ENCODE results near the gene MFAP3.
A peak's percentile ranks its signal among the peaks of the same experiment; 100 is the strongest.
"Not testable (repeated sequence)": the region's sequence is repeated elsewhere in the genome, so short reads cannot be mapped to it uniquely, and the experiment has no call there.

The MFAP3 gene

DNA sequence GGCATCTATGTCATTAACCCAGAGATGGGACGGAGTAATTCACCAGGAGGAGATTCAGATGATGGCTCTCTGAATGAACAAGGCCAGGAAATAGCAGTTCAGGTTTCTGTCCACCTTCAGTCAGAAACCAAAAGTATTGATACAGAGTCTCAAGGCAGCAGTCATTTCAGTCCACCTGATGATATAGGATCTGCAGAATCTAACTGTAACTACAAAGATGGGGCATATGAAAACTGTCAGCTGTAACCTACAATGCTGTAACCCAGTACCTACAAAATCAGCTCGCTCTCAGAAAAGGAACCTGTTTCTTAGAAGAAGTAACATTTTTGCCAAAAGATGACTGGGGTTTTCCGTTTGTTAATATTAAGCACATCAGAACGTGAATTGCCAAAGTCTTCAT, 14.7 kb downstream of the MFAP3 start:
- DNase-seq (ENCODE audit: low spot score), result no peak

DNA sequence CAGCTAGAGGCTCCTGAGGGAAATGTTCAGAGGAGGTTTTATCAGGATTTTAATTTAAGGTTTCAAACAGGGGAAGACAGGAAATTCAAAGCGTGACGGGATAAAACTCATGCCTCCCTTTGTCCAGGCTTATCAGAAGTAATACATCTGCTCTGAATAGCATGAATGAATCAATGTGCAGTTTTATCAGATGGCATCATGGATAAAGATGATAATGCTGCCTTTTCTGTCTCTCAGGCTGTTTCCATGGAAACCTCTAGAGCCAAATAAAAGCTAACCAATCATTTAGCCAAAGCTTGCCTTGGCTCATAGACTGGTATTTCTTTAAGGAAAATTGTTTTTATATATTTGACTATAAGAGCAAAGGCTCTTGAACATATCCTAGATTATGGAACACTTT, 16.4 kb downstream of the MFAP3 start:
- no peak for DNase-seq (ENCODE audit: low spot score)

DNA sequence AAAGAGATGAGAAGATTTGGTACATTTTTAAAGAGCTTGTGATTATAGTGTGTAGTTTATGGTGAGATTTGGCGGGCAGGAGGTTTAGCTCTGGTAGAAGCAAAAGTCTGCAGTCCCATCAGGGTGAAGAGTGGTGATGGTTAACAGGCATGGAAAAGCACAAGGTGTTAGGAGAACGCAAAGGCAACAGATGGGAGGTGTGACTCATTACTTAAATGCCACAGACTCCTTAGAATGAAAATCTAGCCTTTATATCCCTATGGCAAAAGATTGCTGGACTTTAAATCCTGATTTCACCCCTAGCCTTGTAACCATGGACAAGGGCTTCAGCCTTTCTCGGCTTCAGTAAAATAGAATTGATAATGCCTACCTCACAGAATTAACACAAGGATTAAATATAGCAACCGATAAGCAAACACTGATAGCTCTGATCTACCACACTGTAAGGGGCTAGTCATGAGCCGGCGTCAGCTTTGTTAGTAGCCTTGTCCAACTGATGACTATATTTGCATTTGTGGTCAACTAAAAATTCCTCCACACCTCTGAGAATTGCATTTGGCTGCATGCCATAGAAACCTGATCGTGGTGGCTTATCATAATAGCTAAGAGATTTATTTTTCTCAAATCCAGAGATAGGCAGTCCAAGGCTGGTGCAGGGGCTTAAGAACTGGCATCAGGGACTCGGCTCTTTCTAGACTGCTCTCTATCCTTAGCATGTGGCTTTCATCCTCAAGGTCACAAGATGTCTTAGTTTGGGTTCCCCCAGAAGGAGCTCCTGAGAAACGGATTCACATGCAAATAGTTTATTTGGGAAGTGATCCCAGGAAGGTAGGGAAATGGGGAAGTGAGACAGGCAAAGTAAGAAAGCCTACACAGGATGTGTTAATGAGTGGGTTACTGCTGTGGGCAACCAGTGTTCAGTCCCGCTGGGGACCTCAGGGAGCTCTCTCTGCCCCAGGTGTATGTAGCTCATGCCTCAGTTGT, 19.6 kb downstream of the MFAP3 start:
- DNase-seq (ENCODE audit: low spot score), result no peak

DNA sequence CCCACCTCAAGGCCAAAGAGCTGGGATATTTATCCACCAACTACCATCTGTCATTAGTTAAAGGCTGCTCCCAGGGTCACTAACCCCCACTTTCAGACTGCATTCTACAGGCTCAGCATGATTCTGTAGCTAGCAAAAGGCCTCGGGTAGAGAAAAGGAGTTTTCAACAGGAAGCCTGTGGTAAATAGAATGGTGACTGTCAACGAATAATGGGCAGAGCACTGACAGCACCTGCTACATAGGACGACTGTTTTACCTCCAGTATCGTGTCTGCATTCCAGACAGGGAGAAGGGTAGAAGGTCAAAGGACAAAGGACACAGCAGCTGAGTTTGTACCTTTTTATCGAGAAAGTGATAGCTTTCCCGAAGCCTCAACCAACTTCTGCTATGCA, 20.3 kb downstream of the MFAP3 start:
- DNase-seq (ENCODE audit: low spot score), result no peak

GRCh38 chr5:154059583-154059982, 20.8 kb downstream of the MFAP3 start:
- DNase-seq (ENCODE audit: low spot score), result no peak

DNA sequence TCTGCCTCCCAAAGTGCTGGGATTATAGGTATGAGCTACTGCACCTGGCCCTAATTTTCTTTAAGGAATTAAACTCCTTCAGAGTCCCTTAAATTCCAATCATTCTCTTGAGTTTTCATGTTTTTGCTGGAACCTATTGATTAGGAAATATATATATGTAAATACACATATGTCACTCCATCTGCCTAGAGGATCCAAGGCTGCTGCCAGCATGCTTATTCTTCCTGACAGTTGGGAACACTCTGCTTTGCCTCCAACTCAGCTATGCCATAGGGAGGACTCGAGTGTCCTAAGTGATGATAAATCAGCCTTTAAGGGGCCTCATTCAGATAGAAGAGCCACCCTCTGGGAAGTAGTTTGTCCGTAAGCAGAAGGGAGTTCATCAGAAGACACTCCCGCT, 21.8 kb downstream of the MFAP3 start:
- no peak for DNase-seq (ENCODE audit: low spot score)

DNA sequence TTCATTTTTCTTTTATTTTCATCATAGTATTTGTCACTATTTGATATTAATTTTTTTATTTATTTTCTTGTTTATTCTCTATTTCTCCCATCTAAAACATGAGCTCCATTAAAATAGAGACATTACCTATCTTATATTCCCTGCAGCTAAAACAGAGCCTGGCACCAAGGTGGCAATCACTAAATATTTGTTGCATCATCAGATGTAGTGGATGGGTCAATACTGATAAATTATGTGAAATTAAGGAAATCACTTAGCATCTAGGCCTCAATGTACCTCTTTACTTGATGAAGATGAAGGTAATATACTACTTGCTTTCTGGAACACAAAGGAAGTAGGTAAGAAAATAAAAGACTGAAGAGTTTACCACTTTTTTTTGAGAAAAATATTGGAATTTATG, 24.6 kb downstream of the MFAP3 start:
- DNase-seq (ENCODE audit: low spot score), result no peak

DNA sequence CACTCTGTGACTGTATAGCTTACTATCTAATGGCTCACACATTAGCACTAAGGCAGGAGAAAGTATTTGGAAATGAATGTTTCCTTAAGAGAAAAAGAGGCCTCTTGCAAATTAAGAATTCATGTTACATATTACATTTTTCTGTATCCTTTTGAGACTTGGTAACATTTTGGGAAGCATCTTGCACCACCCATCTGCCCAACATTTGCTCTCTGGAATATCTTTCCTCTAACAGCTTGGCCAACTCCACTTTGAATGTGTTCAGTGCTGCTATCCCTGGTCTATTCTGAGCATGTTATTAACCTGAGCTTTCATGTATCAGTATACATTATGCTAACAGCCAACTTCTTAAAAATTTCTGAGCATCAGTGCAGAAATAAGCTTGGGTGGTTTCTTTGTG, 27.2 kb downstream of the MFAP3 start:
- no peak for DNase-seq (ENCODE audit: low spot score)

- not testable (repeated sequence) for DNase-seq (ENCODE audit: low spot score)
These were observed 31.1 kb downstream of the MFAP3 start for GRCh38 chr5:154069854-154070253.

GRCh38 chr5:154071799-154072413, 33.1 kb downstream of the MFAP3 start:
- DNase-seq (ENCODE audit: low spot score), result no peak

DNA sequence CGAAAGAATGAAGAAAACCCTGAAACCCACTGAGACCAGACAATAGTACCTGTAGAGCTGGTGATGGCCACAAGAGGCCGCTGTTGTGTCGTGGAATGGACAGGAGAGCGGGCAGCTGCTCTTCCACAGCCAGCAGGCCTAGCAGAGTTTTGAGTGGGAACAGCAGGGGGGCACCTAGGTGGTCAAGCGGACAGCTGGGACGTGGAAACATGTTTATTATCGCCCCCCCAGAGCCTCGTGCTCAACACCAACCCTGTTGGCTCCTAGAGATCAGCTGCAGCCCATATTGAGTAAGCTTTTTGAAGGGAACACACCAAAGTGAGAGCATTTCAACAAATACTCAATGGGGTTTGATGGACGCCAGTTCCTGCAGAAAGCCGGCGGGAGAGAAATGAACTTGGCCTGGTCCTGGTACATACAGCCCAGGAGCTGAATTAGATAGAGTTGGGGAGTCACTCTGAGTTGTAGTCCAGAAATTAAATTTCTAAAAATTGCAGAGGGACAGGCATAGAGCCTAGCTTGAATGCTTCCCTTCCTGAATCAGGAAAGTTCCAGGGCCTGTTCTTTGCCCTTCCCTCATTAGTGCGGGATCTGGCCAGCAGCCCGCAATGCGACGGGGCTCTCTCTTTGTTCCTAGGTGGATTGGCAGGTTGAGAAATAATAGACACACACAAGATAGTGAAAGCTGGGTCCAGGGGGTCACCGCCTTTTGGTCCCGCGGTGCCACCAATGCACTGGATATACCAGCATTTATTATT, 33.8 kb downstream of the MFAP3 start:
- DNase-seq (ENCODE audit: low spot score), result peak; percentile 71

DNA sequence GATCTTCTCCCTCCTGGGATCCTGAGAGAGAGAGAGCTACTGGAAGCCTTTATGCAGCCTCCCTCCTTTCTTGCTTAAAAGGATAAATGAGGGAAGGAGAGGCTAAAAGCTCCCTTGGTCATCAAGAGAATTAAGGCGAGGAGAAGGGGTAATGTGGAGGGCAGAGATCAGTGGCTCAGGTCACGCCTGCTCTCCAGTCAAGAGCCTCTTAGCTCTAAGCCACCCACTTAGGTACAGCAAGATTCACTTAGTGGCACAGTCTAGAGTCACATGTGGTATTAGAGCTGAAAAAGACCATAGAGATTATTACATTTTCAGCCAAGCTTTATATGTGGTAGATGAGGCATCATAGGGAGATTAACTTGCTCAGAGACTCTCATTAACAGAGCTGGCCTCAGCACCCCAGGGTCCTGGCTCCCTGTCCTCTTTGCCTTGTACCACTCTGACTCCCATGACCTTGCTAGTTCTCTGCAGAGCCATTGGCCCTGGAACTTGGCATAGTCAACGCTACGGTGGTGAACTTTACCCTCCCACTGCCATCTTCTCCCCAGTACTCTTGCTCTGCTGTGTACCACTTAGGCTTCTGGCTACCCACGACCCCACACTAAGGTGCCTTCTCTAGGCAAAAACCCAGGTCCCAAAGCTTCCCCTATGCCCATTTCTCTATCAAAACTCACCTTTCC, 37.6 kb downstream of the MFAP3 start:
- no peak for DNase-seq (ENCODE audit: low spot score)

DNA sequence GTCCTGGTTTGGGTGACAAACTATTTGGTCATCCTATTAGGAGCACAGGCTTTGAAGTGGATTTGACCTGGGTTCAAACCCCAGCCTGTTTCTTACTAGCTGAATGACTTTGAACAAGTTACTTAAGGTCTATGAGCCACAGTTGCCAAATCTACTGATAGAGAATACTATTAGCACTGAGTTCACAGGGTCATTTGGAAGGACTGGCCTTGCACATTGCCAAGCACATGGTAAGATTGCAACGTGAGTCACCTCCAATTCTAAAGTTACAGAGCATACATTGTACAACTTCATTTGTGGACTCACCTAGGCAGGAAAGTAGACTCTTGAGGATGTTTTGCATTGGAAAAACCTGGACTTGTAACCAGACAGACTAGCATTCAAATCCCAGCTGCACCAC, 38.9 kb downstream of the MFAP3 start:
- DNase-seq (ENCODE audit: low spot score), result no peak

DNA sequence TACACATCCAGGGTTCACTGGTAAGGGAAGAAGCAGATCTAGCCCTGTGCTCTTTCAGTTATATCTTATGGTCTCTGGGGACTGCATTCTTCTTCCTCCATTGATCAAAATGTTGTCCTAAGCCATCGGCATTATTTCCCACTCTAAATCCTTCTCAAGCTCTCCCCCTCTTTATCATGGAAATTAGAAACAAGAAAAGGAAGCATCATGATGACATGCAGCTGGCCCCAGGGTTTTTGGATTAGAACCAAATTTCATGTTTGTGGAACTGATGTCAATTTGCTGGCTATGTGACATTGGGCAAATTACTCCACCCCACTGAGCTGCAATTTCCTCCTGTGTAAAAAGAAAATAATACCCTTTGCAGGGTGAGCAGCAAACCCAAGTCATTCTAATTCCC, 39.5 kb downstream of the MFAP3 start:
- no peak for DNase-seq (ENCODE audit: low spot score)

- no peak for DNase-seq (ENCODE audit: low spot score)
These were observed 42.5 kb downstream of the MFAP3 start for GRCh38 chr5:154081246-154081645.

DNA sequence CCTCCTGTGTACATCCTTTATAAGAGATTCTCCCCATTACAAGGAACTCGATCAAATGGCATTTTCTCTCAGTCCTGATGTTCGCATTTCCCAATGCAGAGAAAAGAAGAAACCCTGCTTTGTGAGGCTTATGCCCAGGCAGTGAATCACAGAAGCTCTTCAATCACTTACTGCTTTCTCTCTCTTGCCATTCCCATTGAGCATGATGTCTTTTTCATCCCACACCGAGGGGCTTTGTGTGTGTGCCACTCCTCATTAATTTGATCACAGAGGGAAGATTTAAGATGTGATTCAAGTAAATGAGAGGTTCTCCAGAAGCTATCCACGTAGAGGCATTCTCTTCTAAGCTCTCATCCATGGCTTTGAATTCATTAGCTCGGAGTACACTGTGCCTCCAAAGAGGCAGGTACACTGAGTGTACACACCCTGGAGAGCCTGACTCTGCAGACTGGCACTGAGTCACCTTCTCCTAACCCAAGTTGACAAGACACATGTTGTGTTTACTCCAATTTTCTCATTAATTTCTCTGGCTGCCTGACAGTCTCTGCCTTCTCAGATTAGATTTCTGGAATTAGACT, 45.4 kb downstream of the MFAP3 start:
- DNase-seq (ENCODE audit: low spot score), result no peak

DNA sequence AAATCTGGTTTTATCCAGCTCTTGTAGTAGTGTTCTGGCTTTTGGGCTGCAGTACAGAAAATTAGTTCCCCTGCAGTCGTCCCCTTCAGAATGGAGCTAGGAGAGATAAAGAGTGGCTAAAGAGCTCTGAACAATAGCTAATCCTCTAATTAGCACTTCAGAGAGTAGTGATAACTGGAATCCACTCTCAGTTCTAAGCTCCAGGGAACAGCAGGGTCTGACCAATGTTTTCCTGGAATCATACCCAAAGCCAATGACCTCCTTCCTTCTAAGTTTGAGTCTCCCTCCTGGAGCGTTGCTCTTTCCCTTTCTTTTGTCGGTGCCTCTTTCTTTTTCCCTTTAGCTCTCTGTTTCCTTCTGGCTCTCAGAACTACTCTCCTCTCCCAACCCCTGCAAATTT, 47.4 kb downstream of the MFAP3 start:
- no peak for DNase-seq (ENCODE audit: low spot score)

- no peak for DNase-seq (ENCODE audit: low spot score)
These were observed 47.9 kb downstream of the MFAP3 start for GRCh38 chr5:154086641-154087040.

DNA sequence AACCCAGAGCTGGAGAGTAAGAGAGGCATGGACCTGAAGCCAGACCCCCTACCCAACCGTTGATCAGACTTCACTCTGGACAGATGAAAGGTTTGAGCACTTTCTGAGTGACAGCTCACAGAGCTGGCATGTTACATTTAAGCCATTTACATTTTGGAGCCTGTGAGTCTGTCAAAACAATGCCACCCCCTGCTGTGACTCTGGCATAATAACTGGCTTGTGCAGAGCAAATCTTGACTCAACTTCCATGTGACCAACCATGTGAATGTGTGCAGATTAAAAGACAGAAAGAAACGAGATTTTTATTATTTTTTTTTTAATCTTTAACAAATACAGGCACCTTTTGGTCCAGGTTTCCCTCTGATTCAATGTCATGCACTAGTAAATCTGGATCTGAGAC, 48.5 kb downstream of the MFAP3 start:
- peak; percentile 59 for DNase-seq (ENCODE audit: low spot score)

- DNase-seq (ENCODE audit: low spot score), result no peak
These were observed 50.0 kb downstream of the MFAP3 start for GRCh38 chr5:154088801-154089200.

- no peak for DNase-seq (ENCODE audit: low spot score)
These were observed 51.9 kb downstream of the MFAP3 start for GRCh38 chr5:154090656-154091055.
